ENCODE data around the gene SLC24A3.

The SLC24A3 gene

GRCh38 chr20:19473216-19473921 lies 260.9 kb downstream of the SLC24A3 start:
- DNase-seq: no peak

- DNase-seq: no peak
Observed at GRCh38 chr20:19473922-19474286, 261.5 kb downstream of the SLC24A3 start.

- DNase-seq: no peak
Observed at GRCh38 chr20:19478320-19478895, 266.0 kb downstream of the SLC24A3 start.

GRCh38 chr20:19482726-19483125 lies 270.3 kb downstream of the SLC24A3 start:
- no peak for DNase-seq

- DNase-seq: no peak
Observed at GRCh38 chr20:19483309-19483708, 270.9 kb downstream of the SLC24A3 start.

GRCh38 chr20:19486446-19486845 lies 274.0 kb downstream of the SLC24A3 start:
- DNase-seq: no peak

- no peak for DNase-seq
Observed at GRCh38 chr20:19487420-19487819, 275.0 kb downstream of the SLC24A3 start.

GRCh38 chr20:19491241-19491640 lies 278.8 kb downstream of the SLC24A3 start:
- no peak for DNase-seq

GRCh38 chr20:19492116-19492515 lies 279.7 kb downstream of the SLC24A3 start:
- no peak for DNase-seq

DNA sequence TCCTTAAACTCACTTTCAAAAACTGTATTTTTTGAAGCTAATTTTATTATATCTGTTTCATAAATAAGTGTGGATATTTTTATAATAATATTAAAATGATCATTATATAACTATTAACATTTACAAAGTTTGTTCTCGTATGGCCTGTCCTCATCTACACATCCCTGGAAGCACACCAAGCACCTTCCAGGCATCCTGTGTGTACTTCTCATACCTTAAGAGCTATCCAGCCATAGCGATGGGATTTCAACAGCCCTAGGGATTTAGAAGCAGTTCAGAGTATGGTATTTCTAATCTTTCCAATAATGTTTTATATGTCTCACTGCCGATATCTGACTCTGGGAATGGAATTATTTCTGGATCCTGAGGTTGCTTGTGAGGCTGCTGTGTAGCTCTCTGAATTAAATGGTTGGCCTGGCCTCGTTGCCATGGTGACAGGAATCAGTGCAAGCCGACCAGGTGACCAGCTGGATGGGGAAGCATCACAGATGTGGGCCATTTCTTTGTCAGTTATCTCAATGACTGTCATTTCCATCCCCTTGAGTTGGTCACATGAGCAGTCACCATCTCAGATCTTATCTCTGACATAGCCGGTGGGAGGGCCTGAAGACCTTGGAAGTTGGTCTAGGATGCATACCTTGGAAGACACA lies 280.4 kb downstream of the SLC24A3 start:
- DNase-seq: no peak

DNA sequence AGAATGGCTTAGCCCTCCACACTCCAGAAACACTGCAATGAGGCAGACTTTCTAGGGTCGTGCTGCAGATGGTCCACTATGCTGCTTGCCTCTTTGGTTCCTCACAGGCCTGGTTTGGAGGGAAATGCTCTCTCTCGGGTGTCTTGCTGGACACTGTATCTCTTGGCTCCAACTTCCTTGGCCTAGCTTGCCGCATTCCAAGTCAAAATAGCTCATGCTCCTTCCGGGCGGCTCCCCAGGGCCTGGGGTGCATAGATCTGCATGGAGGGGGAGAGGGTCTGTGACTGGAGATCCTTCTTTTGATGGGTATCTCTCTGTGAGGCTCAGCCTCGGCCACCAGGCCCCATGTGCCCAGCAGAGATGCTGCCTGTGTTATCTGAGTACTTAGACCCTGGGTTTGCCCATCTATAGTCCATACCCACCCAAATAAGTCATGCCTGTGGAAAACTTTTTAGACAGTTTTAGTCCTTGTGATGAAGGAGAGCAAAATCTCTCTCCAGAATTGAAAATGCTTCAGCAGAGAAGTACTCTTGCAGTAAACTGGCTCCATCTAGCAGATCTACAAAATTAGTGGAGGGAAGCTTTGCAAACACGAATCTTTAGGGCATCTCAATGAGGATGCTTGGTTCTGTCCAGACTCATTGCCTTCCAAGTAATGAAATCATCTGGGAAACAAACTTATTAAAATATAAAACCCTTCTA lies 281.5 kb downstream of the SLC24A3 start:
- DNase-seq: no peak

- no peak for DNase-seq
Observed at GRCh38 chr20:19495905-19496703, 283.7 kb downstream of the SLC24A3 start.

GRCh38 chr20:19497064-19497463 lies 284.6 kb downstream of the SLC24A3 start:
- DNase-seq: no peak

DNA sequence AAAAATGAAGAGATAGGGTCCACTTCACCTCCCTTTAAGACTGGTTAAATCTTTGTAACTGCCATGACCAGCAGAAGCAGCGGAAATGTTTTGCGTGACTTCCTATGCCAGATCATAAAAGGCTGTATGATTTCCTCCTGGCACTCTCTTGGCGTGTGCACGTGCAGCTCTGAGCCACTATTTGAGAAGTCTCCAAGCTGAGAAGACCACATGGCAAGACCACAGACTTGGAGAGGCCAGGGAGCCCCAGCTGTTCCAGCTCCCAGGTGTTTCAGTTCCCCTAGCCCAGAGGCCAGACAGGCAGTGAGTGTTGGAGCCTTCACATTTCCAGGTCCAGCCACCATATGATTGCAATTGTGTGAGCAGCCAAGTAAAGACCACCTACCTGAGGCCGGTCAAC lies 286.3 kb downstream of the SLC24A3 start:
- no peak for DNase-seq

GRCh38 chr20:19501476-19502115 lies 289.2 kb downstream of the SLC24A3 start:
- no peak for DNase-seq

- DNase-seq: no peak
Observed at GRCh38 chr20:19502169-19502568, 289.7 kb downstream of the SLC24A3 start.

DNA sequence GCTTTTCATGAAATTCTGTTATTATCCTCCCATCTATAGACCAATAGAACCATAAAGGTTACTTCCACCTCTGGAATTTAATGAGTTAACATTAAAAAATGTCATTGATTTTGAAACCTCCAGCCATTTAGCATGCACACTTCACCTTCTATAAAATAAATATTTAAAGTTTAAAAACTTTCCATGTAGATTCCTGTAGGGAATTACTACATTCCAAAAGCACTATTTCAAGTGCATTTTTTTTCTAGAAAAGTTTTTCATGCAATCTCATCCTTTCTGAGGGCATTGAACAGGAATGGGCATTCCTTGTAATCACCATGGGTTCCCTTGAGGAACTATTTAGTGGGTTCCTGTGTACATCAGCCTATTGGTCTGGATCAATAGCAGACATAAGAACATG lies 291.8 kb downstream of the SLC24A3 start:
- no peak for DNase-seq

GRCh38 chr20:19506021-19506420 lies 293.6 kb downstream of the SLC24A3 start:
- no peak for DNase-seq

DNA sequence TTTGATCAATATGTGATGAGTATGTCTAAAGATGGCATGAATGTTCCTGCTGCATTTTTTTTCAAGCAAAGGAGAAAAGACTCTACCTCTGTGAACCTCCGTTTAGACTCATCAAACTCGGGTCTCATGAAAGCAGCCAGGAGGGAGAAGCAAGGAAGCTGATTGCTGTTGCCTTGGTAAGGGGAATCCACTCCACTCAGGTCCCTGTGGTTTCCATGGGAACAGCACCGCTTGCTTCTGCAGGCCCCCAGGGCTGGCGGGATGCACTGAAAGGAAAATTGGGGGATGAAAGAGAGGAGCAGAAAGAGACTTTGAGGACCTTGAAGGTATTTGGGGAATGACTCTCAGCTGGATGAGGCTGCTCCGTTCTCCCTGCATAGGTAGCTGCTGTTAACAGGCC lies 296.0 kb downstream of the SLC24A3 start:
- DNase-seq: no peak

DNA sequence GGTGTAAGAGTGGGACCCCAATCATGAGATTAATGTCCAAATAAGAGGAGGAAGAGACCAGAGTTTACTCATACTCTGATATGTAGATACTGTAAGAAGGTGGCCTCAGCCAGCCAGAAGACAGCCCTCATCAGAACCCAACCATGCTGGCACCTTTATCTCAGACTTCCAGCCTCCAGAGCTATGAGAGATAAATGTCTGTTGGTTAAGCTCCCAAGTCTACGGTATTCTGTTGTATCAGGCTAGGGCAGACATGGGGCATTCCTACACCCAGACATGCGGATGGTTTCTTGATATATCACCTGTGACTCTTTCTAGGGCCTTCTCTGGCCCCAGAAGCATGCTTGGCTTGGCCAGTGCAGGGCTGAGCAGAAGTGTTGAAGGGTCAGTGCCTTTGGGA lies 298.2 kb downstream of the SLC24A3 start:
- DNase-seq: no peak

DNA sequence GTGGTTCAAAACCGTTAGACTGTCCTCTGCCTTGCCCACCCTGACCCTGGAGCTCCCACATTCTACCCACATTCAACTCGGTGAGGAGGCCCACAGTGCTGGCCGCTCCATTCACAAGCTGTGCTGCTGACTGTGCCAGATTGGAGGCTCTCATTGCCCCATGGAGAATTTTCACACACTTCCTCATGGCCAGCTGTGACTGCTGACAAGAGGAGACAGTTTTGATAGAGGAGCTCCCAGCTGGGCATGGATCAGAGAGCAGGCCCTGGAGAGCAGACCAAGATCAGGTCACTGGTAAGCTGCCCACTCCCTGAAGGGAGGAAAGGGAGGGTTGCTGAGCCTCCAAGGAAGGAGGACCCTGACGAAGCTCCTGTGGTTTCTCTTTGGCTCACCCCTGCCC lies 299.5 kb downstream of the SLC24A3 start:
- DNase-seq: no peak

GRCh38 chr20:19512886-19513677 lies 300.6 kb downstream of the SLC24A3 start:
- no peak for DNase-seq

Measured in DMS79 (cell line).